A204.1 (cell line): Measurements from ENCODE around the gene EXTL2.
"Not testable (repeated sequence)": the region's sequence is repeated elsewhere in the genome, so short reads cannot be mapped to it uniquely, and the experiment has no call there.

Experiments
- FAIRE-seq: peaks from 2 replicates; lab custom pipeline; 2012; peaks lifted over from hg19 to GRCh38; lab: Jason Lieb, UNC

Gene EXTL2

GRCh38 chr1:100855116-100855515 is 39.5 kb downstream of the EXTL2 start:
- not testable (repeated sequence) for FAIRE-seq

GRCh38 chr1:100852976-100853375 is 41.7 kb downstream of the EXTL2 start:
- no peak for FAIRE-seq

- FAIRE-seq = no peak
Observed at GRCh38 chr1:100851726-100852125, 42.9 kb downstream of the EXTL2 start.

- FAIRE-seq = no peak
Observed at GRCh38 chr1:100847361-100848082, 47.1 kb downstream of the EXTL2 start.

GRCh38 chr1:100843160-100843559 is 51.5 kb downstream of the EXTL2 start:
- FAIRE-seq = not testable (repeated sequence)

GRCh38 chr1:100835866-100836842 is 58.5 kb downstream of the EXTL2 start:
- FAIRE-seq = no peak

GRCh38 chr1:100834777-100835660 is 59.6 kb downstream of the EXTL2 start:
- FAIRE-seq = no peak

GRCh38 chr1:100832694-100833428 is 61.8 kb downstream of the EXTL2 start:
- FAIRE-seq = no peak

- not testable (repeated sequence) for FAIRE-seq
Observed at GRCh38 chr1:100825666-100826065, 69.0 kb downstream of the EXTL2 start.
